Measurements from ENCODE around the gene C19orf85. TPM values are rescaled to one million over a fixed set of nuclear protein-coding genes. Genes with fewer than 3 reads are reported as not detected.

The C19orf85 gene
- polyA plus RNA-seq, 6 donors from 2014 or later = not detected

- peak within 1 kb of the TSS in 2 of 6 donors; percentile 27 to 32 for H3K27ac Mint-ChIP-seq
- no peak for ATAC-seq (ENCODE audit: low read depth in 2 of 2)
Observed at GRCh38 chr19:55443045-55443823, 21.3 kb downstream of the C19orf85 start, which contains the start of gene SHISA7. Gene SHISA7, minus strand, starts transcription at chr19:55443300. Its CDS starts 437 bp downstream, at chr19:55442863.

GRCh38 chr19:55442372-55442961, 22.1 kb downstream of the C19orf85 start:
- Mint-ChIP-seq H3K4me3 (peak overlapping the region in 3 of 8 donors; percentile 61 to 70 (median 70)), H3K27me3 (peaks cover 54 to 81% (median 80%) of the 10 kb centered on the region in 3 donors), H3K4me1 (peaks cover 22 to 33% (median 32%) of the 10 kb centered on the region in 3 donors), H3K27ac (no peak overlapping the region), H3K36me3 (peaks cover 0 to 25% of the 10 kb centered on the region in 2 donors), H3K9me3 (peaks cover 0 to 14% (median 4%) of the 10 kb centered on the region in 7 donors)
- DNase-seq (no peak), ATAC-seq (ENCODE audit: low read depth in 2 of 2) (peak; percentile 72 to 81)

More at GRCh38 chr19:55443045-55443823, 21.3 kb downstream of the C19orf85 start, which contains the start of gene SHISA7:
- peaks cover 22 to 33% (median 32%) of the 10 kb centered on the region in 3 donors for H3K4me1 Mint-ChIP-seq
- H3K36me3 Mint-ChIP-seq = peaks cover 0 to 25% of the 10 kb centered on the region in 2 donors
- DNase-seq = no peak
- H3K9me3 Mint-ChIP-seq = peaks cover 0 to 14% (median 4%) of the 10 kb centered on the region in 7 donors
- H3K4me3 Mint-ChIP-seq = peak within 1 kb of the TSS in 6 of 8 donors; percentile 47 to 70 (median 61)
- H3K27me3 Mint-ChIP-seq = peaks cover 54 to 76% (median 72%) of the 10 kb centered on the region in 3 donors

- DNase-seq (no peak), ATAC-seq (ENCODE audit: low read depth in 2 of 2) (peak; percentile 17 to 43)
- H3K36me3 Mint-ChIP-seq = peaks cover 0 to 25% of the 10 kb centered on the region in 2 donors
- H3K4me3 Mint-ChIP-seq = peak overlapping the region; percentile 5 to 84 (median 63)
- H3K27ac Mint-ChIP-seq = peak overlapping the region in 3 of 6 donors; percentile 18 to 26 (median 21)
- peaks cover 0 to 14% (median 4%) of the 10 kb centered on the region in 7 donors for H3K9me3 Mint-ChIP-seq
- H3K27me3 Mint-ChIP-seq = peaks cover 61 to 88% (median 86%) of the 10 kb centered on the region in 3 donors
- peaks cover 22 to 35% (median 32%) of the 10 kb centered on the region in 3 donors for H3K4me1 Mint-ChIP-seq
Observed at GRCh38 chr19:55441692-55442321, 22.7 kb downstream of the C19orf85 start.

- ATAC-seq (ENCODE audit: low read depth in 2 of 2) (peak; percentile 56 to 64), DNase-seq (no peak)
- Mint-ChIP-seq H3K9me3 (peaks cover 0 to 14% (median 4%) of the 10 kb centered on the region in 7 donors), H3K27me3 (peaks cover 65 to 92% (median 91%) of the 10 kb centered on the region in 3 donors), H3K27ac (peak overlapping the region in 3 of 6 donors; percentile 26 to 51 (median 33)), H3K4me1 (peaks cover 22 to 35% (median 32%) of the 10 kb centered on the region in 3 donors), H3K36me3 (peaks cover 0 to 25% of the 10 kb centered on the region in 2 donors), H3K4me3 (peak overlapping the region; percentile 34 to 84 (median 63))
Observed at GRCh38 chr19:55441319-55441691, 23.2 kb downstream of the C19orf85 start.

GRCh38 chr19:55440411-55441105, 24.0 kb downstream of the C19orf85 start:
- no peak for ATAC-seq (ENCODE audit: low read depth in 2 of 2)
- peaks cover 0 to 14% (median 4%) of the 10 kb centered on the region in 7 donors for H3K9me3 Mint-ChIP-seq
- peaks cover 22 to 35% (median 32%) of the 10 kb centered on the region in 3 donors for H3K4me1 Mint-ChIP-seq
- no peak for DNase-seq
- H3K27me3 Mint-ChIP-seq = peaks cover 60 to 92% (median 85%) of the 10 kb centered on the region in 3 donors
- H3K36me3 Mint-ChIP-seq = peaks cover 0 to 25% of the 10 kb centered on the region in 2 donors
- H3K4me3 Mint-ChIP-seq = peak overlapping the region in 6 of 8 donors; percentile 34 to 72 (median 64)
- peak overlapping the region in 2 of 6 donors; percentile 10 to 26 for H3K27ac Mint-ChIP-seq

- H3K27ac Mint-ChIP-seq = peak overlapping the region in 1 of 6 donors; percentile 87
- peaks cover 0 to 14% (median 4%) of the 10 kb centered on the region in 7 donors for H3K9me3 Mint-ChIP-seq
- H3K4me1 Mint-ChIP-seq = peaks cover 22 to 32% (median 32%) of the 10 kb centered on the region in 3 donors
- H3K4me3 Mint-ChIP-seq = no peak overlapping the region
- no peak for DNase-seq
- no peak for ATAC-seq (ENCODE audit: low read depth in 2 of 2)
- H3K36me3 Mint-ChIP-seq = peaks cover 0 to 25% of the 10 kb centered on the region in 2 donors
- H3K27me3 Mint-ChIP-seq = peaks cover 47 to 78% (median 73%) of the 10 kb centered on the region in 3 donors
Observed at GRCh38 chr19:55439052-55439451, 25.5 kb downstream of the C19orf85 start.

GRCh38 chr19:55437410-55437809, 27.1 kb downstream of the C19orf85 start:
- DNase-seq = no peak
- Mint-ChIP-seq H3K36me3 (peaks cover 0 to 25% of the 10 kb centered on the region in 2 donors), H3K4me1 (peaks cover 22 to 25% (median 23%) of the 10 kb centered on the region in 3 donors), H3K9me3 (peaks cover 0 to 14% (median 4%) of the 10 kb centered on the region in 7 donors), H3K27me3 (peaks cover 43 to 66% (median 62%) of the 10 kb centered on the region in 3 donors), H3K4me3 (peak overlapping the region in 1 of 8 donors; percentile 63), H3K27ac (no peak overlapping the region)
- ATAC-seq (ENCODE audit: low read depth in 2 of 2) = no peak

GRCh38 chr19:55436847-55437246, 27.7 kb downstream of the C19orf85 start:
- no peak for ATAC-seq (ENCODE audit: low read depth in 2 of 2)

GRCh38 chr19:55435020-55435419, 29.5 kb downstream of the C19orf85 start:
- no peak for DNase-seq
- Mint-ChIP-seq H3K27me3 (peaks cover 49 to 67% (median 64%) of the 10 kb centered on the region in 3 donors), H3K4me3 (no peak overlapping the region), H3K27ac (no peak overlapping the region), H3K9me3 (peaks cover 0 to 11% (median 0%) of the 10 kb centered on the region in 7 donors), H3K4me1 (peaks cover 8 to 11% (median 9%) of the 10 kb centered on the region in 3 donors), H3K36me3 (peaks cover 0 to 13% of the 10 kb centered on the region in 2 donors)
- ATAC-seq (ENCODE audit: low read depth in 2 of 2) = no peak

More at GRCh38 chr19:55436847-55437246, 27.7 kb downstream of the C19orf85 start:
- H3K4me3 Mint-ChIP-seq = peak overlapping the region in 1 of 8 donors; percentile 63
- H3K36me3 Mint-ChIP-seq = peaks cover 0 to 25% of the 10 kb centered on the region in 2 donors
- no peak overlapping the region for H3K27ac Mint-ChIP-seq
- peaks cover 22% of the 10 kb centered on the region in 3 donors for H3K4me1 Mint-ChIP-seq
- DNase-seq = no peak
- H3K27me3 Mint-ChIP-seq = peaks cover 47 to 66% (median 63%) of the 10 kb centered on the region in 3 donors
- H3K9me3 Mint-ChIP-seq = peaks cover 0 to 14% (median 4%) of the 10 kb centered on the region in 7 donors

- Mint-ChIP-seq H3K9me3 (peaks cover 0 to 11% (median 0%) of the 10 kb centered on the region in 7 donors), H3K36me3 (peaks cover 0 to 7% of the 10 kb centered on the region in 2 donors), H3K4me3 (no peak overlapping the region), H3K27ac (no peak overlapping the region), H3K27me3 (peaks cover 48 to 67% (median 64%) of the 10 kb centered on the region in 3 donors), H3K4me1 (peaks cover 2 to 7% (median 5%) of the 10 kb centered on the region in 3 donors)
- no peak for DNase-seq
- no peak for ATAC-seq (ENCODE audit: low read depth in 2 of 2)
Observed at GRCh38 chr19:55434356-55434919, 30.1 kb downstream of the C19orf85 start.

- H3K4me1 Mint-ChIP-seq = peaks cover 0 to 3% (median 2%) of the 10 kb centered on the region in 3 donors
- ATAC-seq (ENCODE audit: low read depth in 2 of 2) (no peak), DNase-seq (no peak)
- H3K27me3 Mint-ChIP-seq = peaks cover 41 to 67% (median 64%) of the 10 kb centered on the region in 3 donors
- H3K36me3 Mint-ChIP-seq = no peaks in the 10 kb centered on the region
- peaks cover 0 to 7% (median 0%) of the 10 kb centered on the region in 7 donors for H3K9me3 Mint-ChIP-seq
- no peak overlapping the region for H3K4me3 Mint-ChIP-seq
- H3K27ac Mint-ChIP-seq = no peak overlapping the region
Observed at GRCh38 chr19:55433292-55433691, 31.3 kb downstream of the C19orf85 start.

Measured in naive B cell (primary cell).